HCT116 (cell line): ENCODE measurements around the gene BRS3.

Experiments
- CTCF ChIP-seq, 3 experiments: fragments of 200-600 bp in 1 of 3; sonication (generic) in 1 of 3; IDR thresholded peaks in 2 of 3; conservative IDR thresholded peaks in 1 of 3; 2 replicates each; pipeline ENCODE4 v1.5.1; 2012 to 2017; ENCODE audit warnings: low read depth in 2 of 3, low read length in 2 of 3, antibody characterized with exemption in 1 of 3, borderline replicate concordance in 1 of 3, control low read depth in 1 of 3, mild to moderate bottlenecking in 1 of 3, mixed read lengths in 1 of 3, mixed run types in 1 of 3, moderate library complexity in 1 of 3; ENCODE audit not compliant: insufficient read depth in 1 of 3
- EZH2 ChIP-seq: fragments of 200-600 bp; sonication (generic); IDR thresholded peaks from 2 replicates; pipeline ENCODE4 v1.6.1; 2017; ENCODE audit warnings: antibody characterized with exemption, mixed run types
- SIN3A ChIP-seq: IDR thresholded peaks from 2 replicates; pipeline ENCODE4 v1.6.1; 2012; ENCODE audit warnings: low read depth

GRCh38 chrX:136446208-136446607, 41.5 kb upstream of the BRS3 start:
- no peak for TF ChIP-seq CTCF (IDR thresholded peaks at IDR 0.05 in 2 of 3, conservative IDR thresholded peaks at IDR 0.05 in 1 of 3; ENCODE audit: borderline replicate concordance in 1 of 3, insufficient read depth in 1 of 3, low read depth in 2 of 3, low read length in 2 of 3)
- TF ChIP-seq SIN3A, result no peak
- TF ChIP-seq EZH2, result no peak
